Measurements from ENCODE around the gene LYPD5.

DNA sequence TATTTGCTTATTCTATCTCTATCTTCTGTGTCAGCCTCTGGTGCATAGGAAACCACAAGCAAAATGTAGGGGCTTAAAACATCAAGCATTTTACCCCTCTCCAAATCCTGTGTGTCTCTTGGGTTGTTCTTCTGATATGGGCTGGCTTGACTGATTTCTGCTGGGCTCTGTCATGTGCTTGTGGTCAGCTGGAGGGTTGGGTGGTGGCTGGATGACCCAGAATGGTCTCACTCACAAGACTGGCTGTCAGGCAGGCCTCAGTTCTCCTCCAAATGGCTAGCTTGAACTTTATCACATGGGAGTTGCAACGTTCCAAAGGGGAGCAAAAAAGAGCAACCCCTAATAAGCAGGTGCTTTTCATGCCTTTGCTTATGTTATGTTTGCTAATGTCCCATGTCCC is 9.6 kb upstream of the LYPD5 start:
- TF ChIP-seq, protein P1, sequence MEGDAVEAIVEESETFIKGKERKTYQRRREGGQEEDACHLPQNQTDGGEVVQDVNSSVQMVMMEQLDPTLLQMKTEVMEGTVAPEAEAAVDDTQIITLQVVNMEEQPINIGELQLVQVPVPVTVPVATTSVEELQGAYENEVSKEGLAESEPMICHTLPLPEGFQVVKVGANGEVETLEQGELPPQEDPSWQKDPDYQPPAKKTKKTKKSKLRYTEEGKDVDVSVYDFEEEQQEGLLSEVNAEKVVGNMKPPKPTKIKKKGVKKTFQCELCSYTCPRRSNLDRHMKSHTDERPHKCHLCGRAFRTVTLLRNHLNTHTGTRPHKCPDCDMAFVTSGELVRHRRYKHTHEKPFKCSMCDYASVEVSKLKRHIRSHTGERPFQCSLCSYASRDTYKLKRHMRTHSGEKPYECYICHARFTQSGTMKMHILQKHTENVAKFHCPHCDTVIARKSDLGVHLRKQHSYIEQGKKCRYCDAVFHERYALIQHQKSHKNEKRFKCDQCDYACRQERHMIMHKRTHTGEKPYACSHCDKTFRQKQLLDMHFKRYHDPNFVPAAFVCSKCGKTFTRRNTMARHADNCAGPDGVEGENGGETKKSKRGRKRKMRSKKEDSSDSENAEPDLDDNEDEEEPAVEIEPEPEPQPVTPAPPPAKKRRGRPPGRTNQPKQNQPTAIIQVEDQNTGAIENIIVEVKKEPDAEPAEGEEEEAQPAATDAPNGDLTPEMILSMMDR (IDR thresholded peaks at IDR 0.05; ENCODE audit: low read length), result no peak
- TF ChIP-seq EZH2 (IDR thresholded peaks at IDR 0.05; ENCODE audit: borderline replicate concordance, low read length), result no peak
